NCI-H2196 treated with DMSO at 0.1 percent for 48 hours (cell line): ENCODE data around the gene SIMC1.
"Not testable (repeated sequence)": the region's sequence is repeated elsewhere in the genome, so short reads cannot be mapped to it uniquely, and the experiment has no call there.

ENCODE experiments used
- DNase-seq: peaks from one replicate; lab custom pipeline; 2025; ENCODE audit not compliant: unreplicated experiment; lab: John Stamatoyannopoulos, UW

SIMC1 gene

DNA sequence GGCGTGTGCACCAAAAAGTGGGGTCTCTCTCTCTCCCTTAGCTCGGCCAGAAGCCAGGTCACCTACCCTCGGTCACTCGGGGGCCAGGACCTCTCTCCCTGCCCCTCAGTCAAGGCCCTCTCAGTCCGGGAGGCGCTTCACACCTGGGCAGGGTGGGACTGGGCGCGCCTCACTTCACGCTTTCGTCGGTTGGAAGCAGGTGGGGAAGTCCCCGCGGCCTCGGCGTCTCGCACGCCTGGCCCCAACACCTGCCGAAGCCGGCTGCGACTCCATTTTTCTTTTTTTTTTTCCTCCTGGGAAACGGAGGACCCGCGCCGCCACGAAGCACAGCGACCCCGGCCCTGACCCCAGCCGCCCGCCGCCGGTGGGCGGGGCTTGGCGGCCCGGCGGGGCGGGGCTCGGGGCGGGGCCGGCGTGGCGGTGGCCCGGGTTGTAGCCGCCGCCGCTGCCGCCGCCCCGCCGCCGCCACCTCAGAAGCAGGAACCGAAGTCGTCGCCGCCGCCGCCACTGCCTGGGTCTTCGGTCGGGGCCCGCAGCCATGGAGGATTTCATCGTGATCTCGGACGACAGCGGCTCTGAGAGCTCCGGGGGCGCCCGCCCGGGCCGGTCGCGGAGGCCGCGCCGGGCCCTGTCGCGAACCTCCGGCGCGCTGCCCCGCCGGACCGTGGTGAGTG lies at the start of gene SIMC1:
Gene SIMC1, plus strand, starts transcription at position 454 of the 674 bp plus-strand sequence. Its CDS starts 85 bp downstream, at position 539.
- not testable (repeated sequence) for DNase-seq

DNA sequence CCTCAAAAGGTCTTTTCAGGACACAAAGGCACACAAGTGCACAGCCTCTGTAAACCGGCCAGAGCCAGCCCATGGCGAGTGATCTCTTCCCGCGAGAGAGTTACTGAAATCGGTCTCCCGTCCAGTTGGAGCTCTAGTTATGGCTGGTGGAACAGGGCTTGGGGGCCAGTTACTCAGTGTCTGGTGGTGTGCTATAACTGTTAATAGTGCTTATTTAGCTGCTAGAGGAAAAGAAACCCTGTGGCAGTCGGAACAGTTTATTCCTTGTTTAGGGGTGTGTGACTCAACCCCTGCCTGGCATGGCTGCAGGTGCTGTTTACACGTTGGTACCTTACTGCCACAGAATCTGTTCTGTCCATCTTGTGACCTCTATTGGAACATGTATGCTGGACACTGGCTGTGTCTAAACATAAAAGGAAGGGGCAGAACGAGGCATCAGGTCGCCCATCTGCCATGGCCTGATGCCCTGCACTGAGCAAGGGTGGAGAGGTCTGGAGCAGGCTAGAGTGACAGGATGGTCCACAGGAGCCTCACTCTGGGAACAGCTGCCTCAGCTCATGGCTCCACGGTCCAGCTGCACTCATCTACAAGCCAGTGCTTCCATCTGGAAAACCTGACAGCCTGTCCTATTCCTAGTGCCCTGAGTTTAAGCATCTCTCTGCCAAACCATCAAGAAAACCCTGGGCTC lies 49.6 kb upstream of the SIMC1 start:
- DNase-seq = no peak

DNA sequence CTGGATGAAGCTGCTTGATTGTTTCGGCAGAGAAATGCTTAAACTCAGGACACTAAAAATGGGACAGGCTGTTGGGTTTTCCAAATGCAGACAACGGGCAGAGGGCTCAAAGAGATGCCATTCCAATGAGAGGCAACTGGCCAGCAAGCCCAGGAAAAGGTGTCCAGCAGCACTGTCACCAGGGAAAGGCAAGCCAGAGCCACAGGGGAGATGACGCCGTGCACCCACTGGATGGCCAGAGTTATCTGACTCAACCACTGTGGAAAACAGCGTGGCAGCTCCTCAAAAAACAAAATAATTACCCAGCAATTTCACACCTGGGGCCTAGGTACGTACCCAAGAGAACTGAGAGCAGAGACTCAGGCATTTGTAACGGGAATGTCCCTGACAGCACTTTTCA lies 48.4 kb upstream of the SIMC1 start:
- DNase-seq = no peak

DNA sequence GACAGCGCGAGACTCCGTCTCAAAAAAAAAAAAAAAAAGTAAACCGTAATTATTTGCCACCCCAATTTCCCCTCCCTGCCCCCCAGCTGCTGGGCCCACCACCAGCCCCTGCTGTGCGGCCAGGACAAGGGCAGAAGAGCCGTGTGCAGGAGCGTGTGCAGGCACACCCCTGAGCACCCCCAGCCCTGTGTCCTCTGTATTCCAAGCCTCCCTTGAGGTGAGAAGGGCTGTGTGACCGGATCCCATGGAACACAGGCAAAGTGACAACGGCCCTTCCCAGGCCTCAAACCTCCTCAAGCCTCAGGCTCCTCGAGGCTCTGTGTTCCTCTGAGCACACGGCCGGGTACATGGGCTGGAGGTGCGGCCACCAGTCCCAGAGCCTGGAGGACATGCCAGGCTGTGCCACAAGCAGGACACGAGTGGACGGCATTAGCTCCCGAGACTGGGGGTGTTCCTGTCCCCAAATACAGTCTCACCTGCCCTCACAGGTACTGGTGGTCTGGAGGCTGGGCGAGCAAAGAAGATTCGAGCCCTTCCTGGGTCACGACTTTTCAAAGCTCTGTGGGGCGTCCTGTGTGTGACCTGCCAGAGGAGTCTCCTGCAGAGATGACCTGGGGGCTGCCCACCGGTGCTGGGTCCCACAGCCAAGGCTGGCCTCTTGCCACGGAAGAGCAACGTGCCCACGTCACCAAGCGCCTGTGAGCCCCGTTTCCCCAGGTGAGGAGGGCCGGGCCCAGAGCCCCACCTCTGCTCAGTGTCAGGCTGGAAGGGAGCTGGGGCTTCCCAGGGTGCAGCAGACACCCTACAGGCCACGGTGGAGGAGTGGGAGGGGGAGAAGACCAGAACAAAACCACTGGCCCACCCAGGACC lies 47.1 kb upstream of the SIMC1 start:
- DNase-seq = no peak

DNA sequence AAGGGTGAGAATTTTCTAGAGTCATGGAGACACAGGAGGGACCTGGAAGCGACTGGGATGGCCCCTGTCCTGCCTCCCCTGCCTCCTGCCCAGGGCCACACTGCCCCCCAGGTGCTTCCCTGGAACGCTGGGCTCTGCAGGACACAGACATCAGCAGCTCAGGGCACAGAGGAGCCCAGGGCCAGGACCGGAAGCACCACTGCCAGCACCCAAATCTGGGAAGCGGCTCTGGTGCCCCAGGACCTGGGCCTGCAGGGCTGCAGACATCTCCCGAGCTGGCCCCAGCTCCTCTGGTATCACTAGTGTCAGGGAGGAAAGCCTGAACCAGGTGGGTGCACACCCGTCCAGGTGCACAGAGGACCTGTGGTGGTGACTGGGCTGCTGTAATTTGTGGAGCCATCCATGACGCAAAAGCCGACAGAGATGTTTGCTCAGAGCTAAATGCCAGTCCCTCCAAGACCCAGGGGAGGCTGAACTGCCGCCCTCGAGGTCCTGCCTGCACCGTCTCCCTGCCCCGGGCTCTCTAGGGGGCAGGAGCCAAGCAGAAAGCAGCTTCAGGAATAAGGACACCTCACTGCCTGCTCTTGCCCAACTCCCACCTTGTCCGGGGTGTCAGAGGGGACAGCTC lies 46.0 kb upstream of the SIMC1 start:
- DNase-seq = no peak

DNA sequence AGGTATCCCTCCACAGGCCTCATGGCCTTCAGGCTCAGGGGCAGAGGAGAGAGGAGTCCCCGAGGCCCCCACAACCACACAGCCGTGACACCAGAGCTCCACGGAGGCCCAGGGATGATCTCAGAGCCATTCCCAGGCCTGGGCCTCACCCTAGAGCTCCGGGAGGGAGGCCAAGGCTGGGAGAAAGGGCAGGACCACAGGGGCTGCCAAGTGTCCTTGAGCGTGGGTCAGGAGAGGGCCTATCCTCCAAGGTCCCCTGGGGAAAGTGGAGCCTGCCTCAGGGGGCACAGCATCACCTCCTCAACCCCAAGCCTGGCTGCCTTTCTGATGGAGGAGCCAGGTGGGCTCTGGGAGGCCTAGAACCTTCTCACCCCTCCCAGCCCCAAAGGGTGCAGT lies 45.5 kb upstream of the SIMC1 start:
- DNase-seq = not testable (repeated sequence)

DNA sequence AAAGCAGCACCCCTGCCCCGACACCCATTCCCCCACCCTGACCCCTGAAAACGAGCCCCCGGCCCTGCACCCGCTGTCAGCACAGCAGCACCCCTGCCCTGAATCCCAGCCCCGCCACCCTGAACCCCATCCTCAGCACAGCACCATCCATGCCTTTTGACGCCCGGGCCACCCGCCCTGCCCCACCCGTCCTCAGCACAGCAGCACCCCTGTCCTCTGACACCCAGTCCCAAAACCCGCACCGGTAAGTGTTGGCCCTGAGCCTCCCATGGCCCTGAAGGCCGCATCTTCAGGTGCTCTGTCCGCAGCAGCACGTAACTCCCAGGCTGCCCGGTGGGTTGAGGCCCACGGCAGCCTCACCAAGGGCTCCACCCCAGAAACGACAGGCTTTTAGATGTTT lies 44.6 kb upstream of the SIMC1 start:
- DNase-seq = not testable (repeated sequence)

DNA sequence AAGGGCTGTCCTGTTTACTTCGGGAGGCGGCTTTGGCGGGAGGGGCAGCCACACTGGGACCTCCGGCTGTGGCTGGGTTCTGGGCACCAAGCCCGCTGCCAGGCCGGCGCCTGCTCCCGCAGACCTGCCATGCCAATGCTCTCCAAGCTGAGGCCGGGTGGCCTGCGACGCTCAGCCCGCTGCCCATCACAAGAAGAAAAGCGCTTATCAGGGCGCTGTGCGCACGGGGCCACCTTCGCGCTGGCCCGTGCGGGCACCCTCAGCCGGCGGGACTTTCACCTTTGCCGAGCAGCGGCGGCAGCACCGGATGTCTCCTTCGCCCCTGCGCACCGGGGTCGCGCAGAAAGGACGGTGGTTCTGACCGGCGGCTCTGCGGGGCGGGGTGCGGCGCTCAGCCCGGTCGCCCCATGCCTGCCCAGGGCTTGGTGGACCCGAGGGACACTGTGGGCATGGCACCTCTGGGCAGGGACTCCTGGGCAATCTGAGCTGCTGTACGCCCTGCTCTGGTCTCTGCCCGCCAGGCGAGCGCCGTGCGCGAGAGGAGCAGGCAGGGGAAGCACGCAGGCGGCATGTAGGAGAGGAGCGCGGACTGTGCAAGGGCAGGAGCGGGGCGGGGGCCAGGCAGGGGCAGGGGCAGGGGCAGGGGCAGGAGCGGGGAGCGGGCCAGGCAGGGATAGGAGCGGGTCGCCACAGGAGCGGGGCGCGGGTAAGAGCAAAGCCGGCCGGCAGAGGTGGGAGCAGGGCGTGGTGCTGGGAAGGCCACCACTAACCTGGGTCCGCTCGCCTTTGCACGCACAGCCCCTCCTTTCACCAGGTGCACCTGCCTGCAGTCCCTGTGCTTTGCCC lies 43.8 kb upstream of the SIMC1 start:
- not testable (repeated sequence) for DNase-seq

DNA sequence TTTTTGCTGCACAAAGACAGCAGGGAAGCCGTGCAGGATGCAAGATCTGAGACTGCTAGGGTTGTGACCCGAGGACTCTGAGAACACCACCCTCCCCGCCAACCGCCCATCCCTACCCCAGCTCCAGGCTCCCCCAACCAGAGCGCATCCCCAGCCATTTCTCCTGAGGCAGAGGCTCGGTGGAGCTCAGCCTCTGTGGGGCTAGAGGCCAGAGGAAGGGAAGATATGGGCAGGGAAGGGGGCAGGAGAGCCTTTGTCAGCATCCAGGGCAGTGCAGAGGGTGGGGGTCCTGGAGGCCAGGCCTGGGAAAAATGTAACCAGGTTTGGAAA lies 43.2 kb upstream of the SIMC1 start:
- not testable (repeated sequence) for DNase-seq

DNA sequence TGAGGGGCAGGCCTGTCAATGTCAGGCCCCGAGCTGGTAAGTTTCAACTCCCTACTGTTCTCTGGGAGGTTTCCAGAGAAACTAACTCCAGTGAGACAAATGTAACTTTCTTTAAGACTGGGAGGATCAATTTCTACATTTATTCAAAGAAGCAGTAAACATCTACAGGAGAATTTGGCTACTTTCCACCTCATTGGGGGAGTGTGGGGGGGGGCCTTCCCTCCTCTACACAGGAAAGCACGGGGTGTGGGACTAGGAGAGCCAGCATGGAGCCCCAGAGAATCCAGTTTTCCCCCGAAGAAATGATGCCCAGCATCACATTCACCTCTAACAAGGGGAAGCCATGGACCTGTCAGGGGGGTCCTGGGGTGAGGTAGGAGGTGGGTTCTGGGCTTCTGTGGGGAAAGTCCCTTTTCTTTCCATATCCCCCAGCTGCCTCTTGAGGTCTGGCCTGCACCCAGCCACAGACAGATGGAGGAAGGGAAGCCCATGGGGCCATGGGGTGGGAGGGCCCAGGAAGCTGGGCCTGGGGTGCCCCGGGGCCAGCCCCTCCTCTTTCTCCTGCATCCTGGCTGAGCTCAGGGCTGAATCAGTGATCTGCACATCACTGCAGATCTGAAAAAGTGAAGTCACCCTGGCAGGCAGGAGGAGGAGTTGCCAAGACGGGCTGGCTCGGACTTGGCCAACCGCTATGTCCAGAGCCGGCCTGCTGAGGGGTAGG lies 42.6 kb upstream of the SIMC1 start:
- DNase-seq = not testable (repeated sequence)

DNA sequence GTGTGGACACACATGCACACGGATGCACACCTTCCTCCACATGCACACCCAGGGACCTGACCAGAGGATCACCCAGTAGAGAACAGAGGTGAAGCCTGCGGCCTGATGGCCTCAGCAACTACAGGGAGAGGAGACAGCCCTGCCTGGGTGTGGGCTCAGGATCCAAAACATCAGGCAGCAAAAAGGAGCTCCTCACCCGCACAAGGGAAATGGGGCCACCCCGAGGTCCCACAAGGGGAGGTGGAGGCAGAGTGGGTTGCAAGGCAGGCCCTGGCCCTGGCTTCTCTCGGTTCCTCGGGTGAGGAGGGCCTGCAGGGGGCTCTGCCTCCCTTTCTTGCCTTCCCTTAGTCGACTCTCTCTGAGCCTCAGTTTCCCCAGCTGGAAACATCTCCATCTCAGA lies 41.4 kb upstream of the SIMC1 start:
- not testable (repeated sequence) for DNase-seq

DNA sequence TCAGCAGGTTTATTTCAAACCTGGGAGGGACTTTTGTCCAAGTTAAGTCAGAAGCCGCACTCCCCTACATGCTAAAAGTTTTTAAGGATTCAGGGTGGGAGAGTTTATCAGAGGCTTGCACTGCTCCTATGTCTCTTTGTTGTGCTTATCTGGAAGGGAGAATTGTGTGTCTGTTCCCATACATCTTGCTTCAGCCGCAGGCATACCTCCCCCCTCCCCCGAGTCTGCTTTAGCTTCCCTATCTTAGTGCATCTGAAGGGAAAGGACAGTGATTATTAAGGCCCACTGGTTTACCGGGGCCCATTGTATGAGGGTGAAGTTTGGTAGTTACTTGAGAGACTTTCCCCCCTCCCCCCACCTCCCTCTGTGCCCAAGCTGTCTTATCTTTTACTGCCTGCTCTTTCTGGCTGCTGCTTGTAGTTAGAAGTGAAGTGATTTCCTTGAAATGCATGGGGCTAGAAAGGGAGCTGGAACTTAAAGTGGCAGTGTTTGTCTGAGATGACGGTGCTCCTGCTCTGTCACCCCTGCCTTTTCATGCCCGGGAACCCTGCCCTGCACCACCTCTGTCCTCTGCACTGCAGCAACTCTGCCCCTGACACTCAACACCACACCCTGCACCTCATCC lies 40.9 kb upstream of the SIMC1 start:
- DNase-seq = not testable (repeated sequence)

DNA sequence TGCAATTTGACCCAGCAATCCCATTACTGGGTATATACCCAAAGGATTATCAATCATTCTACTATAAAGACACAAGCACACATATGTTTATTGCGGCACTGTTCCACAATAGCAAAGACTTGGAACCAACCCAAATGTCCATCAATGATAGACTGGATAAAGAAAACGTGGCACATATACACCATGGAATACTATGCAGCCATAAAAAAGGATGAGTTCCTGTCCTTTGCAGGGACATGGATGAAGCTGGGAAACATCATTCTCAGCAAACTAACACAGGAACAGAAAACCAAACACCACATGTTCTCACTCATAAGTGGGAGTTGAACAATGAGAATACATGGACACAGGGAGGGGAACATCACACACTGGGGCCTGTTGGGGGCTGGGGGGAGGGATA lies 39.9 kb upstream of the SIMC1 start:
- DNase-seq = not testable (repeated sequence)

DNA sequence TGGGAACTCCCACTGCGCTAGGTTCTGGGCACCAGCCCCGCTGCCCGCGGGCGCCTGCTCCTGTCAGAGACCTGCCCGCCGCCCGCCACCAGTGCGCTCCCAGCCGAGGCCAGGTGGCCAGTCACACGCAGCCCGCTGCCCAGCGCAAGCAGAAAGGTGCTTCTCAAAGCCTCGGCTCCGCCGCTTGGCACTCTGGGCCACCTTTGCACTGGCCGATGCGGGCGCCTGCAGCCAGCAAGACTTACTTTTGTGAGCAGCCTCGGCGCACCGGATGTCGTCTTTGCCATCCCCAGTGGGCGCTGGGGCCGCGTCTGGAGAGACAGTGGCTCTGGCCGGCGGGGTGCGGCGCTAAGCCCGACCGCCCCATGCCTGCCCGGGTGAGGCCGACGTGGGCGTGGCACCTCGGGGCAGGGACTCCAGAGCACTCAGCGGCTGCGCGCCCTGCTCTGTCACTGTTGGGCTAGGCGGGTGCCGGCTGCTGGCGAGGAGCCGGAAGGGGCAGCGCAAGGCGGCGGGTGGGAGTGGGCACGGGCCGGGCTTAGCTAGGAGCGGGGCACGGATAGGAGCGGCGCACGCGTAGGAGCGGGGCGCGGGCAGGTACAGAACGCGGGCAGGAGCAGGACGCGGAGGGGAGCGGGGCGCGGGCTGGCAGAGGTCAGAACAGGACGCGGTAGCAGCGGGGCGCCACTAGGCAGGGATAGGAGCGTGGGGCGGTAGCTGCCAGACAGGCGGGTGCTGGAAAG lies 39.1 kb upstream of the SIMC1 start:
- DNase-seq = not testable (repeated sequence)

DNA sequence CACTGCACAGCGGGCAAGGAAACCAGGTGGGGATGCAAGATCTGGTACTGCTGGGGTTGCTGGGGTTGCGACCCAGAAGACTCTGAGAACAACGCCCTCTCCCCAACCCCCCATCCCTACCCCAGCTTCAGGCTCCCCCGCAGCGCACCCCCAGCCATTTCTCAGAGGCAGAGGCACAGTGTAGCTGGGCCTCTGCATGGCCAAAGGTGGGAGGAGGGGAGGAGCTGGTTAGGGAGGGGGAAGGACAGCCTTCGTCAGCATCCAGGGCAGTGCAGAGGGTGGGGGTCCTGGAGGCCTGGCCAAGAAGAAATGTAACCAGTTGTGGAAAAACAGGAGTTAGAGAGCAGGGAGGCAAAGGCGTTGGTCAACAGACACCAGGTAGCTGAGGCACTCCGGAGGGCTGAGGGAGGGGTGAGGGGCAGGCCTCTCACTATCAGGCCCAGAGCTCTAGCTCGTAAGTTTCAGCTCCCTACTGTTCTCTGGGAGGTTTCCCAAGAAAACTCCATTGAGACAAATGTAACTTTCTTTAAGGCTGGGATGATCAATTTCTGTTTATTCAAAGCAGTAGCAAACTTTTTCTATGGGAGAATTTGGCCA lies 38.3 kb upstream of the SIMC1 start:
- not testable (repeated sequence) for DNase-seq

DNA sequence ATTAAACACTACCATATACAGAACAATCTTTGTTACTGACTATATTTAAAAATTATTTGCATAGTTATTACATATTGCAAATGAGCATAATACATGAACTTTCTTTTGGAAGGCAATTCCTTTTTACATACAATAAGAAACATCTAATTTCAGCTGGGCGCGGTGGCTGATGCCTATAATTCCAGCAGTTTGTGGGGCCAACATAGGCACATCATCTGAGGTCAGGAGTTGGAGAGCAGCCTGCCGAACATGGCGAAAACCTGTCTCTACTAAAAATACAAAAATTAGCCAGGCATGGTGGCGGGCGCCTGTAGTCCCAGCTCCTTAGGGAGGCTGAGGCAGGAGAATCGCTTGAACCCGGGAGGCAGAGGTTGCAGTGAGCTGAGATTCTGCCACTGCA lies 36.4 kb upstream of the SIMC1 start:
- no peak for DNase-seq

DNA sequence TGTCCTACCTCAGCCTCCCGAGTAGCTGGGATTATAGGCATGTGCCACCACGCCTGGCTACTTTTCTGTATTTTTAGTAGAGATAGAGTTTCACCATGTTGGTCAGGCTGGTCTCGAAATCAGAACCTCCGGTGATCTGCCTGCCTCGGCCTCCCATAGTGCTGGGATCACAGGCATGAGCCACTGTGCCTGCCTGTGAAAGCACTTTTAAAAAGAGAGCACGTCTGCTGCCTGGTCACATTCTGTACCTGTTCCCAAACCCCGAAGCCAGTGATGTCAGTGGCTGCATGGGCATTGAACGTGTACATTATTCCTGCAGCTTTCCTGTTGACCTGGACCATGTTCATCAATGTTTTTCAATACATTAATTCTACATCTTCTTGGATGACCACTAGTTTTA lies 35.1 kb upstream of the SIMC1 start:
- no peak for DNase-seq

DNA sequence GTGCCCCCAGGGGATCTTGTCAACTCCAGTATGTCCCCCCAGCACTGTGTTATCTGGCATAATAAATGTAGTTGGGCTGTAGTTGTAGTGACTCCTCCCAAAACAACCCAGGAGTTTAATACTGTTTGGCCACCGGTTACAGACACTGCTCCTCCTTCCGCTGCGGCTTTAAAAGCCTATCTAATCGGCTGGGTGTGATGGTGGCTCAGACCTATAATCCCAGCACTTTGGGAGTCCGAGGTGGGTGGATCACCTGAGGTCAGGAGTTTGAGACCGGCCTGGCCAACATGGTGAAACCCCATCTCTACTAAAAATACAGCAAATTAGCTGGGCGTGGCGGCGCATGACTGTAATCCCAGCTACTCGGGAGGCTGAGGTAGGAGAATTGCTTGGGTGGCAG lies 34.7 kb upstream of the SIMC1 start:
- DNase-seq = not testable (repeated sequence)
